Fibroblast of pulmonary artery (primary cell): ENCODE data around the gene GTPBP3.
A peak's percentile ranks its signal among the peaks of the same experiment; 100 is the strongest.

Experiments
- DNase-seq: peaks from one replicate; pipeline ENCODE4 v3.0.0-alpha.2; 2010; ENCODE audit warnings: low read depth
- H3K4me3 ChIP-seq: replicated peaks from 2 replicates; pipeline ENCODE4 v1.5.1; 2011; ENCODE audit warnings: low read depth, mild to moderate bottlenecking, control low read depth, low read length, moderate library complexity
- CTCF ChIP-seq: IDR thresholded peaks from 2 replicates; pipeline ENCODE4 v1.5.1; 2011; ENCODE audit warnings: mild to moderate bottlenecking, control low read depth, low read length, inconsistent platforms; ENCODE audit errors: missing control alignments

The GTPBP3 gene

GRCh38 chr19:17351815-17352435 lies 14.6 kb downstream of the GTPBP3 start:
- DNase-seq, result no peak
- H3K4me3 ChIP-seq, result no peak overlapping the region
- no peak for TF ChIP-seq CTCF

GRCh38 chr19:17352608-17353280 lies 15.4 kb downstream of the GTPBP3 start:
- H3K4me3 ChIP-seq, result no peak overlapping the region
- DNase-seq, result peak; percentile 47
- no peak for TF ChIP-seq CTCF

GRCh38 chr19:17353386-17353785 lies 16.0 kb downstream of the GTPBP3 start:
- no peak for TF ChIP-seq CTCF
- no peak overlapping the region for H3K4me3 ChIP-seq
- DNase-seq, result no peak

- no peak overlapping the region for H3K4me3 ChIP-seq
- no peak for TF ChIP-seq CTCF
- no peak for DNase-seq
These were observed 19.8 kb downstream of the GTPBP3 start for GRCh38 chr19:17357078-17357666.

- H3K4me3 ChIP-seq, result no peak overlapping the region
- TF ChIP-seq CTCF, result no peak
- DNase-seq, result no peak
These were observed 20.4 kb downstream of the GTPBP3 start for GRCh38 chr19:17357724-17358123.

GRCh38 chr19:17358395-17358794 lies 21.0 kb downstream of the GTPBP3 start:
- no peak overlapping the region for H3K4me3 ChIP-seq
- TF ChIP-seq CTCF, result no peak
- no peak for DNase-seq
